Hippocampal formation (tissue), 2 donors: Measurements from ENCODE around the gene XXYLT1.

ENCODE experiments used
- DNase-seq, 2 donors: peaks; one replicate each; lab custom pipeline; 2025; lab: John Stamatoyannopoulos, UW

Gene XXYLT1

DNA sequence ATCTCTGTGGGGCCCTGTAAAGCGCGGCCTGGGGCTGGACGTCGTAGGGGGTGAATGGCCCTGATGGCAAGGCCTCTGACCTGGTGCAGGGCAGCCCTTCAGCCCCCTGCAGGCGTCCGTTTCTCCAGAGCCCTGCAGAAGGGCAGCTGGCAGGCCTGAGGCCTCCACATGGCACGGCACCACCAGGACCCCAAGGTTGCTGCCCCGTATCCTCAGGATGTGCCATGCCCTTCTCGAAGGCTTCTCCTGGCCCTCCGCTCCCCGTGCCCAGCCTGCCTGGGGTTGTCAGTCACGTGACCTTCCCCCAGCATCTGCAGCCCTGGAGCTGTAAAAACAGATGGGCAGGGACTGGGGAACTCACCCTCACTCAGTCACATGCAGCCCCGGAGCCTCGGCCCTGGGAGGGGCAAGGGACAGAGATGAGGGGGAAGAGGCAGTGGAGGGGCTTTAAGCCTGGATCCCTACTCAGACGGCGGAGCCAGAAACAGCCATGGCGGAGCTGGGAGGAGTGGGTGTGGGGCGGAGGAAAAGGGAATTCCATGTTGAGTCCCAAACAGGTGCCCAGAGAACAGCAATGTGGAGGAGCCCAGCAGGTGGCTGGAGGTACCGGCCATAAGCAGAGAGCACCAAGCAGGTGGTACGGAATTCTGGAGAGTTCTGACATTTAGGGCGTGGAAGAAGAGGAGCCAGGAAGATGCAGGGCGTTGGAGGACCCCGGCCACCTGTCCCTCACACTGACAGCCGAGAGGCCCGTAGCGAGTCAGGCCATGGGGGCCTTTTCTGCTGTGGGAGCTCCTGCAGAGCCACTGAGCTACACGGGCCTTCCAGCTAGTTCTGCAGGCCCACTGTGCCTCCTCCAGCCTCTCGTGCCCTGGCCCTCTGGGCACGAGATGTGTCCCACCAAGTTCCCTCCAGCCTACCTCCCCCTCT lies 193.1 kb downstream of the XXYLT1 start:
- DNase-seq: no peak

DNA sequence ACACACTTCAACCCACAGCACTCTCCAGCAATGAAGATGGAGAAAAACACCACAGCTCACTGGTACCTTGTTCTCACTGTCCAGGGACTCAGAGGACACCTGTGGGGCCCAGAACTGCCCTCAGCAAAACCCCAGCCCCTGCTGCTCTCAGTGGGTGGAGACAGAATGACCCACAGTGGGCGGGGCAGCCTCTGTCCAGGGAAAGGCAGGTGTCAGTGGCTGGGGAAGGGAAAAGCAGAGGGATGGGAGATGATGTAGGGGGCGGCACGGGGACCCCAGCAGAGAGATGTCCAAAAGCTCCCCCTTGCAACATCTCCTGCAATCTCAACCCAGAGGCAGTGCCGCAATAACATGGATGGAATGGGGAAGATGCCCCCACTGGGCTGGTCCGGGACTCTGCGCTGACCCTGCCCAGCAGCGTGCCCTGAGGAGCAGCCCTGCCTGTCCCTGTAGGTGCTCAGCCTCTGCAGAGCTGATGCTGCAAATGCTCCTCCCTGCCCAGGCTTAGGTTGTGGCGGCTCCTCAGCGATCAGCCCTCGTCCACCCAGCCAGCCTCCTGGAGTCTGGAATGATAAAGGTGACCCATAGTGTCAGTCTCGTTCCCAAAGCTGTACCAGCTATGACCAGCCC lies 193.9 kb downstream of the XXYLT1 start:
- no peak for DNase-seq

GRCh38 chr3:195075941-195076875 lies 194.8 kb downstream of the XXYLT1 start:
- no peak for DNase-seq

- no peak for DNase-seq
Measured at GRCh38 chr3:195075199-195075940, 195.6 kb downstream of the XXYLT1 start.

- DNase-seq: no peak
Measured at GRCh38 chr3:195073866-195074860, 196.8 kb downstream of the XXYLT1 start.

- DNase-seq: no peak
Measured at GRCh38 chr3:195072916-195073564, 197.9 kb downstream of the XXYLT1 start.

- DNase-seq: no peak
Measured at GRCh38 chr3:195071916-195072820, 198.8 kb downstream of the XXYLT1 start.

DNA sequence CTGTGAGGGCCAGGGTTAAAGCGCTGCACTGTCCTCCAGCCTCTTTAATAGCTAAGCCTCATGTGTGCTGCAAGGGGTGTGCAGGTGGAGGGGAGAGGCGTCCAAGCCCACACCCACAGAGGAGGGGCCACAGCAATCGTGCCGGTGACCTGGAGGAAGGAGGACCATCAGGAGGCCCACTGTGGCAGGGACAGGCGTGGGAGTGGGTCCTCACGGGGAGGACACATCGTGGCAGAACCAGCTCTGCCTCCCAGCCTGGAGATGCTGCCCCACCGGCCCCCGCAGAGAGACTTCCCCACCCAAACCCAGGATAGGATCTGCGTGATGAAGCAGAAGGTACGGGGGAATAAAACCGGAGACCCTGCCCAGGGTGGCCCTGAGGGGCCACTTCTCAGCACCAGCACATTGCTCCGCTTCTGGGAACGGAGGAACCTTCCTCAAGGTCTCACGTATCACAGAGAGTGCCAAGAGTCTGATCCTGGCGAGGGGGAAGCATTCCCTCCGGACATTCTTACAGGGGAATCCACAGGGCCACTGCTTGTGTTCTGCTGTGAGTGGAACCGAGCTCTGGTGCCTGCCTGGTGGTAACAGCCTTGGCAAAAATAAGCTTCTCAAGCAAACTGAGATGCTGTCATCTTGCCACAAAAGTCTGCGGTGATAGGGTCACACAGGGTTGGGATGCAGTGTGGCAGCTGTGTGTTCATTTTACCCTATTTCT lies 199.8 kb downstream of the XXYLT1 start:
- no peak for DNase-seq

GRCh38 chr3:195070336-195070735 lies 200.6 kb downstream of the XXYLT1 start:
- no peak for DNase-seq

- no peak for DNase-seq
Measured at GRCh38 chr3:195069501-195070251, 201.3 kb downstream of the XXYLT1 start.

GRCh38 chr3:195068084-195069080 lies 202.6 kb downstream of the XXYLT1 start:
- no peak for DNase-seq

DNA sequence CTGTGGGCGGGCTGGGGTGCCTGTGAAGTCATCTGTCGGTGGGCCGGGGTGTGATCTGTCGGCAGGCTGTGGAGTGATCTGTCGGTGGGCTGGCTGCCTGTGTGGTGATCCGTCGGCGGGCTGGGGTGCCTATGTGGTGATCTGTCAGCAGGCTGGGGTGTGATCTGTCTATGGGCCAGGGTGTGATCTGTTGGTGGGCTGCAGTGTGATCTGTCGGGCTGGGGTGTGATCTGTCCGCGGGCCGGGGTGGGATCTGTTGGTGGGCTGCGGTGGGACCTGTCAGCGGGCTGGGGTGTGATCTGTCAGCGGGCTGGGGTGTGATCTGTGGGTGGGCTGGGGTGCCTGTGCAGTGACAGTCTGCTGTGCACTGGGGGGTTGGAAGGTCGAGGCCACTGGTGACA lies 204.5 kb downstream of the XXYLT1 start:
- DNase-seq: no peak

DNA sequence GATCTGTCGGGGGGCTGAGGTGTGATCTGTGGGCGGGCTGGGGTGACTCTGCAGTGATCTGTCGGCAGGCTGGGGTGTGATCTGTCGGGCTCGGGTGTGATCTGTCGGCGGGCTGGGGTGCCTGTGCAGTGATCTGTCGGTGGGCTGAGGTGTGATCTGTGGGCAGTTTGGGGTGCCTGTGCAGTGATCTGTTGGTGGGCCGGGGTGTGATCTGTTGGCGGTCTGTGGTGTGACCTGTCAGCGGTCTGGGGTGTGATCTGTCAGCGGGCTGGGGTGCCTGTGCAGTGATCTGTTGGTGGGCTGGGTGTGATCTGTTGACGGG lies 205.1 kb downstream of the XXYLT1 start:
- DNase-seq: no peak

DNA sequence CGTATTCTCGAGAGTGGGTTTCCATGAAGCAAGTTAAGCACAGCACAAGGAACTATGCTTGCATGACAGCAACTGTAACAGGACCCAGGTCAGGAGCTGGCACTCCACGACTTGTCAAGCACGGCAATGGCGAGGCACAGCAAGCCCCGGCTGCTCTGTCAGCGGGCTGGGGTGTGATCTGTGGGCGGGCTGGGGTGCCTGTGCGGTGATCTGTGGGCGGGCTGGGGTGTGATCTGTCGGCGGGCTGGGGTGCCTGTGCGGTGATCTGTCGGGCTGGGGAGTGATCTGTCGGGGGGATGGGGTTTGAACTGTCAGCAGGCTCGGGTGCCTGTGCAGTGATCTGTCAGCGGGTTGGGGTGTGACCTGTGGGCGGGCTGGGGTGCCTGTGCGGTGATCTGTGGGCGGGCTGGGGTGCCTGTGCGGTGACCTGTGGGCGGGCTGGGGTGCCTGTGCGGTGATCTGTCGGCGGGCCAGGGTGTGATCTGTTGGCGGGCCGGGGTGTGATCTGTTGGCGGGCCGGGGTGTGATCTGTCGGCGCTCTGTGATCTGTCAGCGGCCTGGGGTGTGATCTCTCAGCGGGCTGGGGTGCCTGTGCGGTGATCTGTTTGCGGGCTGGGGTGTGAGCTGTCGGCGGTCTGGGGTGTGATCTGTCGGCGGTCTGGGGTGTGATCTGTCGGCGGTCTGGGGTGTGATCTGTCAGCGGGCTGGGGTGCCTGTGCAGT lies 205.7 kb downstream of the XXYLT1 start:
- DNase-seq: no peak

DNA sequence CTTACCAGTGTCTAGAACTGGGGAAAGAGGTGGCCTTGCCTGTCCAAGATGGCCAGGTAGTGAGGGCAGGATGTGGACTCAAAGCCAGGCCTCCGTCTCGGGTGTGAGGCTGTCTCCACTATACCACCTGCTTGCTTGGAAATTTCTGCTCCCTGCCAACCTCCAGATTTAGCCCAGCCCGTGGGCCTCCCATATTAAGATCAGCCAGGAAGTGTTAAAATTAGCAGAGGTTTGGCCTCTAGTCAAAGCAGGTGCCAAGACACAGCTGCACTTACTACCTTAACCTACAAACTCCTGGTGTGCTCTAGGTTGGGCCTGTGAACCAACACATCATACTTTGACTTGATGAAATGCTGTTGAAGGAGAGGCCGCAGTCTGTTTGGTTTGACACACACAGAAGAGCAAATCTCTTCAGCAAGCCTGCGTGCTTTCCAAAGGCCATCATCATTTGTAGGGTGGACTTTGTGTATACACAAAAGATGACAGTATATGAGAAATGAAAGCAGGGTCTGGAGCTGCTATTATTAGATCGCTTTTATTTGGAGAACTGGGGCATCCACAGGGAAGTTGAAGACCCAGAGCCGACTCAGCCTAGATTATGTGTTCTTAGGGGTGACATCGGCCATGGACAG lies 206.5 kb downstream of the XXYLT1 start:
- no peak for DNase-seq
